Effector memory CD4-positive, alpha-beta T cell (primary cell): Measurements from ENCODE around the gene ATPAF2.
"Not testable (repeated sequence)": the region's sequence is repeated elsewhere in the genome, so short reads cannot be mapped to it uniquely, and the experiment has no call there.

Experiments used
- DNase-seq, 3 donors: peaks; one replicate each; pipeline ENCODE4 v3.0.0-alpha.2; 2020
- H3K27ac ChIP-seq: 2 replicates; pipeline ENCODE4 v1.7.0; 2013; ENCODE audit warnings: mild to moderate bottlenecking, low read length, moderate library complexity; ENCODE audit not compliant: insufficient read depth, poor library complexity, severe bottlenecking
- H3K27me3 ChIP-seq: replicated peaks from 2 replicates; pipeline ENCODE4 v1.7.0; 2013; ENCODE audit warnings: mild to moderate bottlenecking, low read length; ENCODE audit not compliant: insufficient read depth, control insufficient read depth, poor library complexity, severe bottlenecking
- H3K36me3 ChIP-seq: 2 replicates; pipeline ENCODE4 v1.7.0; 2013; ENCODE audit warnings: mild to moderate bottlenecking, low read length, moderate library complexity; ENCODE audit not compliant: control insufficient read depth, insufficient read depth
- H3K4me1 ChIP-seq: 2 replicates; pipeline ENCODE4 v1.7.0; 2013; ENCODE audit warnings: low read length, mild to moderate bottlenecking; ENCODE audit not compliant: control insufficient read depth, insufficient read depth, poor library complexity, severe bottlenecking
- H3K4me3 ChIP-seq: 2 replicates; pipeline ENCODE4 v1.7.0; 2013; ENCODE audit warnings: low read length, low read depth, mild to moderate bottlenecking; ENCODE audit not compliant: insufficient read depth, poor library complexity, severe bottlenecking
- H3K9me3 ChIP-seq: 2 replicates; pipeline ENCODE4 v1.7.0; 2013; ENCODE audit warnings: mild to moderate bottlenecking, low read length, moderate library complexity; ENCODE audit not compliant: control insufficient read depth

The ATPAF2 gene

DNA sequence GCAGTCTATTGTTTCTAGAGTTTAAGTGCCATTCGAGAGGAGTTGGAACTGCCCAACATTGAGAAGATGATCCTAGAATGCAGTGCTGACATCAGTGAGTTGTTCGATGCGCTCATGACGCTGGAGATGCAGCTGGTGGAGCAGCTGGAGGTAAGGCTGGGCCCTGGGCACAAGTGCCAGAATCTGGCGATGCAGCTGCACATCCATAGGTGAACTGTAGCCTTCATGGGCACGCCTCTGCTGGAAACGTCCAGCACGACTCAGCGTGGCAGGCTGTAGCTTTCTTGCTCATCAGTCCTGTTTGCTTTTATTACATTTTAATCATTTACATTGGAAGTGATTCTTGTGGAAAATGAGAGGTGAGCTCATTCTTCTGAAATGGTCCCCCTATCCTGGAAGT lies 34.6 kb downstream of the ATPAF2 start:
- Histone ChIP-seq H3K27me3 (no peaks in the 10 kb centered on the region), H3K27ac (no peak overlapping the region), H3K36me3 (no peaks in the 10 kb centered on the region), H3K9me3 (no peaks in the 10 kb centered on the region), H3K4me3 (no peak overlapping the region), H3K4me1 (no peaks in the 10 kb centered on the region)
- no peak for DNase-seq

DNA sequence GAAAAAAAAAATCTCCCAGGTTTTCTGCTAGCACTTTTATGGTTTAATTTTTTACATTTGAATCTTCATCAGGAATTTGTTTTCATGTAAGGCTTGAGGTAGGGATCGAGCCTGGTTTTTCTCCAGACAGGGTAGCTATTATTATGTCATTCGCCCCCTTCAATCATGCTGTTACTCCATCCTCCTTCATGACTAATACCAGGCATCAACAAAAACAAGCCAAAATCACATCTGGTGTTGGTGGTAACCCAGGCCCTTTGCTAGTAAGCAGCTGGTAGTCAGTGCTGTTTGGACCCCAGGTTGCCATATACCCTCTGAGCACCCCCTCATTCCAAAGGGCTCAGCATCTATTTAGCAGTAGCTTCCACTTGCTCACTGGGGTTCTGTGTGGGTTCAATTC lies 36.8 kb downstream of the ATPAF2 start:
- no peak for DNase-seq
- Histone ChIP-seq H3K9me3 (no peaks in the 10 kb centered on the region), H3K27me3 (no peaks in the 10 kb centered on the region), H3K36me3 (no peaks in the 10 kb centered on the region), H3K4me1 (no peaks in the 10 kb centered on the region), H3K4me3 (no peak overlapping the region), H3K27ac (no peak overlapping the region)

DNA sequence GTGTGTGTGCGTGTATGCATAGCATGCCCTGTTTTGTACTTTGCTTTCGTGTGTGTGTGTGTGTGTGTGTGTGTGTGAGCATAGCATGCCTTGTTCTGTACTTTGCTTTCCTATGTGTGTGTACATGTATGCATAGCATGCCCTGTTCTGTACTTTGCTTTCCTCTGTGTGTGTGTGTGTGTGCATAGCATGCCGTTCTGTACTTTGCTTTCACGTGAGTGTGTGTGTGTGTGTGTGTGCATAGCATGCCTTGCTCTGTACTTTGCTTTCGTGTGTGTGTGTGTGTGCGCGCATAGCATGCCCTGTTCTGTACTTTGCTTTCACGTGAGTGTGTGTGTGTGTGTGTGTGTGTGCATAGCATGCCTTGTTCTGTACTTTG lies 38.9 kb downstream of the ATPAF2 start:
- no peak overlapping the region for H3K4me3 ChIP-seq
- H3K4me1 ChIP-seq: no peaks in the 10 kb centered on the region
- H3K9me3 ChIP-seq: no peaks in the 10 kb centered on the region
- no peaks in the 10 kb centered on the region for H3K27me3 ChIP-seq
- DNase-seq: no peak
- no peak overlapping the region for H3K27ac ChIP-seq
- no peaks in the 10 kb centered on the region for H3K36me3 ChIP-seq

DNA sequence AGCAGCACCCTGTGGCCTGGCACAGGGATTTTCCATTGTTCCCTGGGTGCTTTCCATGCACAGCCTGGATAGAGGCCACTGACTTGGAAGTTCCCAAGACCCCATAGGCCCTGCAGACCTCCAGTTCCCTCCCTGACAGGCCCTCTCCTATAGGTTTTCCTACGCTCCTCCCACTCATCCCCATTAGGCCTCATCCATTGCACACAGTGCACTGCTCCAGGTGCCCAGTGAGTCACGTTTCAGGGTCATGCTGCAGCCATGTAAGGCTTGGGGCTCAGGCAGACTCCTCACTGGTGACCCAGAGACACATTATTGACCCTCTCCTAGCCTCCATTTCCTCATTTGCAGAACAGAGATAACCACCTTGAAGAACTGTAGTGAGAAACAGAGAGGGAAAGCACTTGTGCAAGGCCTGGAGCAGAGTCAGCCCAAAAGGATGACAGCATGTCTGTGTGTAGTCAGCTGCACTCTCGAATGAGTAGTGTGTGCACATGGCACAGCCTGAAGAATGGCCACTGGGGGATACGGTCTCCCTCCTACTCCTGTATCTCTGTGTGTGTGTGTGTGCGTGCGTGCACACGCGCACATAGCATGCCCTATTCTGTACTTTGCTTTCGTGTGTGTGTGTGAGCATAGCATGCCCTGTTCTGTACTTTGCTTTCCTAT lies 39.5 kb downstream of the ATPAF2 start:
- H3K4me3 ChIP-seq: no peak overlapping the region
- H3K36me3 ChIP-seq: no peaks in the 10 kb centered on the region
- H3K4me1 ChIP-seq: no peaks in the 10 kb centered on the region
- H3K9me3 ChIP-seq: no peaks in the 10 kb centered on the region
- no peak for DNase-seq
- no peak overlapping the region for H3K27ac ChIP-seq
- no peaks in the 10 kb centered on the region for H3K27me3 ChIP-seq

DNA sequence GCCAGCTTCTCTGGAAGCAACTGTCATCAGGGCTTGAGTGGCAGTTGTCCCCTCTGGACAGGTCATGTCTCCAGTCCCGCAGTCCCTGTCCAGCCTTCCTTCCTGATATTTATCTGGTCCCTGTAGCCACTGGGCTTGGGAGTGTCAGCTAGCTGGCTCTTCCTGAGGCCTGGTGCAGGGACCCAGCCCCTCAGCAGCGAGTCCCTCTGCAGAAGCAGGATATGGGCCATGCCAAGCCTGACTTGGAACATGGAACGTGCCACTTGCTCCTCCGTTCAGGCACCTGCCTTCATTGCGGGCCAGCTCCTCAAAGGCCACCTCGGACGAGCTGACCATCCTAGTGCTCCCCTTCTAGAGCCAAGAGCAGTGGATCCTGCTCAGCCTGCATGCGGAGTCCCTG lies 40.0 kb downstream of the ATPAF2 start:
- no peak overlapping the region for H3K27ac ChIP-seq
- H3K27me3 ChIP-seq: no peaks in the 10 kb centered on the region

DNA sequence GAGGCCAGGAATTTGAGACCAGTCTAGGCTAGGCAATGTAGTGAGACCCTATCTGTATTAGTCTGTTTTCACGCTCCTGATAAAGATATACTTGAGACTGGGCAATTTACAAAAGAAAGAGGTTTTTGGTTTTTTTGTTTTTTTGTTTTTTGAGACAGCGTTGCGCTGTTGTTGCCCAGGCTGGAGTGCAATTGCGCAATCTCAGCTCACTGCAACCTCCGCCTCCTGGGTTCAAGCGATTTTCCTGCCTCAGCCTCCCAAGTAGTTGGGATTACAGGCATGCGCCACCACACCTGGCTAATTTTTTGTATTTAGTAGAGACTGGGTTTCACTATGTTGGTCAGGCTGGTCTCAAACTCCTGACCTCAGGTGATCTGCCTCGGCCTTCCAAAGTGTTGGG lies 43.1 kb downstream of the ATPAF2 start:
- H3K4me3 ChIP-seq, DNase-seq, H3K9me3 ChIP-seq, H3K27ac ChIP-seq, H3K4me1 ChIP-seq, H3K36me3 ChIP-seq, H3K27me3 ChIP-seq: not testable (repeated sequence)

More for the DNA sequence above, 40.0 kb downstream of the ATPAF2 start:
- no peak overlapping the region for H3K4me3 ChIP-seq
- H3K36me3 ChIP-seq: no peaks in the 10 kb centered on the region
- DNase-seq: no peak
- H3K4me1 ChIP-seq: no peaks in the 10 kb centered on the region
- no peaks in the 10 kb centered on the region for H3K9me3 ChIP-seq

DNA sequence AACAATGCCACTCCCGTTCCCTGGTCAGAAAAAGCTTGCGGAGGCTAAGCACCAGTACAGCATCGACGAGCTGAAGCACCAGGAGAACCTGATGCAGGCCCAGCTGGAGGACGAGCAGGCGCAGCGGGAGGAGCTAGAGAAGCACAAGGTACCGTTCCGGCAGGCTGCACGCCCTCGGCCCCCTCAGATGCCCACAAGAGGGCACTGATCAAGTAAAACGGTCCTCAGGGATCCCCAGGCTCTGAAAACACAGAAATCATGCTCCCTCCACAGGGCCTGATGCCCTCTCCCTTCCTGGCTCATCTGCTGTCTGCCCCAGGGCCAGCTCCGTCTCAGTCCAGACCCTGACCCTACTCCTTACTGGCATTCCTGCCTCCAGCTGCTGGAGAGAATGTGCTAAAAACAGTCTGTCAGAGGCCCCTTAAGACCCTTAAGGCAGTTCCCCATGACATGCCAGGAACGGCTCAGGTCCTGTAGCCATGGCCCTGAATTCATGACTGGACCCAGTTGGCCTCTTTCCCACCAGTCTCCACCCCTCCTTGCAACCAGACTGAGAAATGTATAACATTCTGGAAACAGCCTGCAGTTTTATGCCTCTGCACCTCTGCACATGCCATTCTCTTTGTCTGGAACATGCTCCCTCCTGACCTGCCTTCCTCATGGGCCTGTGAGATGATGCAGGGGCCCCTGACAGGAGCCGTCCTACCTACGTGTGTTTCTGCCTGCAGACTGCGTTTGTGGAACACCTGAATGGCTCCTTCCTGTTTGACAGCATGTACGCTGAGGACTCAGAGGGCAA lies 44.5 kb downstream of the ATPAF2 start:
- DNase-seq: no peak
- H3K27ac ChIP-seq: no peak overlapping the region
- H3K4me1 ChIP-seq: no peaks in the 10 kb centered on the region
- H3K4me3 ChIP-seq: no peak overlapping the region
- no peaks in the 10 kb centered on the region for H3K9me3 ChIP-seq
- no peaks in the 10 kb centered on the region for H3K36me3 ChIP-seq
- H3K27me3 ChIP-seq: no peaks in the 10 kb centered on the region

DNA sequence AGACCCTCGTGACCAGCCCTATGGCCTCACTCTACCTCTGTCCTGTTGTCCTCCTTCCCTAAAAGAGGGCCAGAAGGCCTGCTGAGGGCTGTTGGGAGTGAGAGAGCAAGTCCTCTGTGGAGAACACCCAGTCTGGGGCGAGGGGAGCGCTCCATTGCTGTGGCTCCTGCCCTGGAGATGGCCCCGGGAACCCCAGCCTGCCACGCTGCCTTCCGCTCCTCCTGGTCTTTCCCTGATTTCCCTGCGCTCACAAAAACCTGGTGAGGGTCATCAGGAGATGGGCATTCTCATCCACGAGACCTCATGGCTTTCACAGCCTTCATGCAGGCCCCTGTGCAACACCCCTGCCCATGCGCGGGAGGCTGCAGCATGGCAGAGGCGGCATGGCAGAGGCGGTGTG lies 45.1 kb downstream of the ATPAF2 start:
- no peaks in the 10 kb centered on the region for H3K27me3 ChIP-seq
- H3K27ac ChIP-seq: no peak overlapping the region
- no peaks in the 10 kb centered on the region for H3K9me3 ChIP-seq
- DNase-seq: no peak
- H3K4me1 ChIP-seq: no peaks in the 10 kb centered on the region
- no peaks in the 10 kb centered on the region for H3K36me3 ChIP-seq
- no peak overlapping the region for H3K4me3 ChIP-seq

DNA sequence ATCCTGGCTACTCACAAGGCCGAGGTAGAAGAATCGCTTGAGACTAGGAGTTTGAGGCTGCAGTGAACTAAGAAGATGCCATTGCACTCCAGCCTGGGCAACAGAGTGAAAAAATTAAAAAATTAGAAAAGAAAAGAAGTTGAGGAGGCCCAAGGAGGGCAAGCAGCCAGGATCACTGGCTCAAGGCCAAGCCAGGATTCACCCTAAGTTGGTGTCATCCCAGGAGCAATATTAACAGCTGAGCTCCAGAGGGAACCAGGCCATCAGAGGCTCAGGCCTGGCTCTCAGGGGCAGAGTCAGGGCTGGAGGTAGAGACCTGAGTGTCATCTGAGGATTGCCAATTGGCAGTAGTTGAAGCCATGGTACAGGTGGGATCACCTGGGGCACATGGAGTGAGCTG lies 45.6 kb downstream of the ATPAF2 start:
- DNase-seq: no peak
- no peaks in the 10 kb centered on the region for H3K4me1 ChIP-seq

DNA sequence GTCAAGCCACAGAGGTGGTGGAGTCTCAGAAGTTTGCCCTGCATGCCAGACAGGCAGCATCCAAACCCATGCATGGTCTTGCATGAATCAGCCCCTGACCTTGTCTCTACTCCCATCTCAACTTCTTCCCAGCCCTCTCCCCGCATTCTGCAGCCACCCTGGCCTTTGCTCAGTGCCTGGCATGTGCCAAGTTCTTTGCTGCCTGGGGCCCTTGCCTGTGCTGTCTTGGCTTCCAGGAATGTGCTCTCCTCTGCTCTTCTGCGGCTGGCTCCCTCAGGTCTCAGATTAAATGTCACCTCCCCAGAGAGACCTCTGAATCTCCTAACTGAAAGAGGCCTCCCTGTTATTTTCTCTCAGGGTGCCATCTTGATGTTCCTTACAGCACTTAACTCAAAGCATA lies 48.7 kb downstream of the ATPAF2 start:
- Histone ChIP-seq H3K4me1 (no peaks in the 10 kb centered on the region), H3K27me3 (no peaks in the 10 kb centered on the region), H3K27ac (no peak overlapping the region), H3K9me3 (no peaks in the 10 kb centered on the region), H3K36me3 (no peaks in the 10 kb centered on the region), H3K4me3 (no peak overlapping the region)
- DNase-seq: no peak

More for the DNA sequence above, 45.6 kb downstream of the ATPAF2 start:
- Histone ChIP-seq H3K27me3 (no peaks in the 10 kb centered on the region), H3K4me3 (no peak overlapping the region), H3K9me3 (no peaks in the 10 kb centered on the region), H3K27ac (no peak overlapping the region), H3K36me3 (no peaks in the 10 kb centered on the region)
